GM23248 (cell line): ENCODE results near the gene GAREM1.

ENCODE experiments used
- EZH2 ChIP-seq: fragments of 200-600 bp; sonication (generic); IDR thresholded peaks from 2 replicates; pipeline ENCODE4 v1.6.1; 2018; ENCODE audit warnings: antibody characterized with exemption, mild to moderate bottlenecking; ENCODE audit not compliant: insufficient read depth, poor library complexity, severe bottlenecking
- EZH2phosphoT487 ChIP-seq: fragments of 200-600 bp; sonication (generic); IDR thresholded peaks from 2 replicates; pipeline ENCODE4 v1.6.1; 2018; ENCODE audit warnings: antibody characterized with exemption, moderate library complexity, mild to moderate bottlenecking, low read depth; ENCODE audit not compliant: insufficient read depth

DNA sequence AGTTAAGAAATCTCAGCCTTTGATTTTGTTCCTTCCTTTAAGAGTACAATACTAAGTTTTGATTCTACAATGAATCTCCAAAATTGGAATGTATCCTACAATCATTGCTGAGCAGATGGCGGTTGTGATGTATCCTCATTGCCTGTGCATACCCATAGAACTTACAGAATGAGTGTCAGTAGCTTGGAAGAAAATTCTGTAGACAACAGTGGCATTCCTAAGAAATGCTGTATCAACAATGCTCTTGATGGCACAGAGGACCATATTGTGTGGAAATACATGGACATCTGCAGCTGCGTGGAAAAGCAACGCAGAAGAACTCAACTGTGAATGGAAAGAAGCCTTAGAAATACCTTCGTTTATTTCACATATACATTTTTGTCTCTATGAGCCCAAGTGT, 30.2 kb downstream of the GAREM1 start:
- TF ChIP-seq EZH2 (no peak), EZH2phosphoT487 (no peak)
